Suppressor macrophage treated with lipopolysaccharide for 1 hour (primary cell): Measurements from ENCODE around the gene CDK13.

Experiments
- DNase-seq, 3 donors: peaks; one replicate each; pipeline ENCODE4 v3.0.0-alpha.2; 2020 to 2022

The CDK13 gene

GRCh38 chr7:39950473-39951225 is 593 bp downstream of the CDK13 start:
- peak; percentile 55 to 78 (median 66) for DNase-seq

- DNase-seq: peak; percentile 63 to 81 (median 66)
Observed at GRCh38 chr7:39951226-39952194, 1.5 kb downstream of the CDK13 start.

- peak; percentile 6 to 32 (median 23) for DNase-seq
Observed at GRCh38 chr7:39952374-39952773, 2.3 kb downstream of the CDK13 start.

- DNase-seq: no peak
Observed at GRCh38 chr7:39952803-39953202, 2.7 kb downstream of the CDK13 start.

GRCh38 chr7:39954694-39955093 is 4.6 kb downstream of the CDK13 start:
- DNase-seq: no peak

- DNase-seq: no peak
Observed at GRCh38 chr7:39958038-39958437, 8.0 kb downstream of the CDK13 start.

GRCh38 chr7:39967406-39968161 is 17.5 kb downstream of the CDK13 start:
- no peak for DNase-seq

- DNase-seq: no peak
Observed at GRCh38 chr7:39969431-39969830, 19.4 kb downstream of the CDK13 start.

GRCh38 chr7:39971924-39972323 is 21.9 kb downstream of the CDK13 start:
- no peak for DNase-seq

GRCh38 chr7:39973801-39974200 is 23.7 kb downstream of the CDK13 start:
- no peak for DNase-seq

GRCh38 chr7:39978230-39978934 is 28.3 kb downstream of the CDK13 start:
- DNase-seq: no peak

- DNase-seq: no peak
Observed at GRCh38 chr7:39979406-39980073, 29.5 kb downstream of the CDK13 start.

GRCh38 chr7:39985398-39985918 is 35.4 kb downstream of the CDK13 start:
- peak in 2 of 3 donors; percentile 19 to 21 for DNase-seq

- DNase-seq: no peak
Observed at GRCh38 chr7:39987641-39988347, 37.7 kb downstream of the CDK13 start.

GRCh38 chr7:40000734-40001315 is 50.8 kb downstream of the CDK13 start:
- no peak for DNase-seq

GRCh38 chr7:40001649-40002048 is 51.6 kb downstream of the CDK13 start:
- DNase-seq: no peak

- DNase-seq: no peak
Observed at GRCh38 chr7:40003597-40003996, 53.5 kb downstream of the CDK13 start.

GRCh38 chr7:40008223-40008815 is 58.3 kb downstream of the CDK13 start:
- no peak for DNase-seq

- DNase-seq: no peak
Observed at GRCh38 chr7:40009301-40009700, 59.2 kb downstream of the CDK13 start.

- DNase-seq: no peak
Observed at GRCh38 chr7:40014376-40014775, 64.3 kb downstream of the CDK13 start.
